H1 (cell line): ENCODE measurements around the gene RNF187.

ENCODE experiments used
- ASH2L ChIP-seq: fragments of 200-600, 300-600 bp; sonication (generic); IDR thresholded peaks from one replicate; pipeline ENCODE4 v1.7.1; 2017; ENCODE audit warnings: low read length
- CHD1 ChIP-seq: IDR thresholded peaks from 2 replicates; pipeline ENCODE4 v1.6.1; 2012; ENCODE audit warnings: low read depth, low read length, improper control_type of control experiment
- CTCF ChIP-seq, 3 experiments: IDR thresholded peaks; 1 replicate in 2 of 3; 2 replicates in 1 of 3; pipeline versions ENCODE4 v1.5.1 to v1.6.1; 2011; ENCODE audit warnings: low read length in 3 of 3, mild to moderate bottlenecking in 3 of 3, inconsistent platforms in 2 of 3, low read depth in 1 of 3, moderate library complexity in 1 of 3; ENCODE audit not compliant: insufficient read depth in 1 of 3; ENCODE audit errors: control extremely low read depth in 1 of 3
- EZH2 ChIP-seq: fragments of 200-600 bp; sonication (generic); IDR thresholded peaks from 2 replicates; pipeline ENCODE4 v1.7.1; 2012; ENCODE audit warnings: low read depth, mild to moderate bottlenecking, moderate library complexity, low read length, inconsistent platforms; ENCODE audit not compliant: severe bottlenecking
- FOSL1 ChIP-seq: IDR thresholded peaks from 2 replicates; pipeline ENCODE4 v1.6.1; 2011; ENCODE audit warnings: mild to moderate bottlenecking, low read depth, low read length, moderate library complexity; ENCODE audit not compliant: insufficient read depth
- GABPA ChIP-seq: IDR thresholded peaks from 2 replicates; pipeline ENCODE4 v1.6.1; 2011; ENCODE audit warnings: mild to moderate bottlenecking, low read length, moderate library complexity, borderline replicate concordance; ENCODE audit not compliant: insufficient read depth
- POLR2AphosphoS5 ChIP-seq: IDR thresholded peaks from 2 replicates; pipeline ENCODE4 v1.6.1; 2011; ENCODE audit warnings: low read depth, low read length
- RBBP5 ChIP-seq: IDR thresholded peaks from 2 replicates; pipeline ENCODE4 v1.7.1; 2012; ENCODE audit warnings: low read depth, mild to moderate bottlenecking, inconsistent platforms, low read length, moderate library complexity, borderline replicate concordance
- TCF12 ChIP-seq: IDR thresholded peaks from 2 replicates; pipeline ENCODE4 v1.6.1; 2011; ENCODE audit warnings: low read depth, mild to moderate bottlenecking, low read length
- TEAD4 ChIP-seq: IDR thresholded peaks from 2 replicates; pipeline ENCODE4 v1.6.1; 2012; ENCODE audit warnings: low read depth, low read length, inconsistent platforms, mixed read lengths
- TF ChIP-seq, protein P1 (sequence below): IDR thresholded peaks from 2 replicates; pipeline ENCODE4 v1.6.1; 2011; ENCODE audit warnings: low read length, improper control_type of control experiment

DNA sequence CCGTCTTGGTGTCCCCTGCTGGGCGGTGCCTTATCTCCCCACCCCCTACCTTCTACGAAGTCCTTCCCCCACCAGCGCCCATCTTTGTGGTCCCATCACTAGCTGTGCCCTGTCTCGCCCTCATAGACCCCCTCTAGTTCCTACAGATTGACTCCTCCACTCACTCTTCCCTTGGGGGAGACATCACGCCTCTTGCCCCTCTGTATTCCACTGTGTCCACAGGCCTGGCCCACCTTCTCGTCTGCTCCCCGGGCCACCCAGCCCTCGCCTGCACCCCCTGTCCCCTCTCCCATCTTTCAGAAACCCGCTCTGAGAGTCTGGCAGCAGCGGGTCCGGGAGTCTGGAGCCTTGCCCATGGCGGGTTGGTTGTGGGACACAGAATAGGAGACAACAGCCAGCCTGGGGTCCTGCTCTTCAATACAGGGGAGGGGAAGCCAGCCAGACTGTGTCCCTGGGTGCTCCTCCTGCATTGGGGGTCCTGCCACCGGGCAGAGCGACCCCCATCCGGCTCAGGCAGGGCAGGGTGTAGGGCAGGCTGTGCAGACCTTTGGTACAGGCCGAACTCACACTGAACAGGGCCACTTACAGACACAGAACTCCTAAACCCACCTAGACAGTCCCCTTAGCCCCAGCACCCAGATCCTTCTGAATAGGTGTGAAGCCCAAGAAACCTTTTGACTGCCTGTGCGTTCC lies 1.1 kb downstream of the RNF187 start:
- no peak for TF ChIP-seq CTCF (IDR thresholded peaks at IDR 0.05; ENCODE audit: control extremely low read depth in 1 of 3, insufficient read depth in 1 of 3, low read depth in 1 of 3, low read length in 3 of 3)
- TF ChIP-seq GABPA, result no peak
- TF ChIP-seq, protein P1, sequence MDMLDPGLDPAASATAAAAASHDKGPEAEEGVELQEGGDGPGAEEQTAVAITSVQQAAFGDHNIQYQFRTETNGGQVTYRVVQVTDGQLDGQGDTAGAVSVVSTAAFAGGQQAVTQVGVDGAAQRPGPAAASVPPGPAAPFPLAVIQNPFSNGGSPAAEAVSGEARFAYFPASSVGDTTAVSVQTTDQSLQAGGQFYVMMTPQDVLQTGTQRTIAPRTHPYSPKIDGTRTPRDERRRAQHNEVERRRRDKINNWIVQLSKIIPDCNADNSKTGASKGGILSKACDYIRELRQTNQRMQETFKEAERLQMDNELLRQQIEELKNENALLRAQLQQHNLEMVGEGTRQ, result no peak
- no peak for TF ChIP-seq ASH2L
- TF ChIP-seq RBBP5, result no peak
- TF ChIP-seq EZH2, result no peak
- no peak for TF ChIP-seq TEAD4
- no peak for TF ChIP-seq FOSL1
- no peak for TF ChIP-seq POLR2AphosphoS5
- no peak for TF ChIP-seq TCF12
- TF ChIP-seq CHD1, result no peak
